Measurements from ENCODE around the gene SEPTIN6.
"Not testable (repeated sequence)": the region's sequence is repeated elsewhere in the genome, so short reads cannot be mapped to it uniquely, and the experiment has no call there.

Gene SEPTIN6

GRCh38 chrX:119669424-119670037 lies 23.4 kb downstream of the SEPTIN6 start:
- Histone ChIP-seq H3K4me3 (replicated peaks; ENCODE audit: insufficient read depth, low read length) (no peak overlapping the region), H3K27me3 (ENCODE audit: insufficient read depth, poor library complexity, severe bottlenecking) (no peaks in the 10 kb centered on the region), H3K27ac (replicated peaks) (no peak overlapping the region)
- TF ChIP-seq GABPA (IDR thresholded peaks at IDR 0.05; ENCODE audit: low read depth) = no peak
- no peak for TF ChIP-seq SPI1 (IDR thresholded peaks at IDR 0.05; ENCODE audit: borderline replicate concordance, low read depth)
- TF ChIP-seq CTCF (IDR thresholded peaks at IDR 0.05; ENCODE audit: insufficient read depth, low read length) = no peak
- TF ChIP-seq REST (IDR thresholded peaks at IDR 0.05; ENCODE audit: insufficient replicate concordance, low read depth) = no peak
- no peak for TF ChIP-seq POLR2AphosphoS5 (IDR thresholded peaks at IDR 0.05; ENCODE audit: low read depth)
- DNase-seq (ENCODE audit: low read depth in 1 of 2, low spot score in 1 of 2) = no peak

- no peak for DNase-seq (ENCODE audit: low read depth in 1 of 2, low spot score in 1 of 2)
- Histone ChIP-seq H3K27me3 (ENCODE audit: insufficient read depth, poor library complexity, severe bottlenecking) (no peaks in the 10 kb centered on the region), H3K4me3 (replicated peaks; ENCODE audit: insufficient read depth, low read length) (no peak overlapping the region), H3K27ac (replicated peaks) (no peak overlapping the region)
- TF ChIP-seq CTCF (IDR thresholded peaks at IDR 0.05; ENCODE audit: insufficient read depth, low read length) = no peak
- TF ChIP-seq SPI1 (IDR thresholded peaks at IDR 0.05; ENCODE audit: borderline replicate concordance, low read depth) = no peak
- no peak for TF ChIP-seq REST (IDR thresholded peaks at IDR 0.05; ENCODE audit: insufficient replicate concordance, low read depth)
Measured at GRCh38 chrX:119667111-119667878, 25.7 kb downstream of the SEPTIN6 start.

- H3K4me3 ChIP-seq (replicated peaks; ENCODE audit: insufficient read depth, low read length); H3K27me3 ChIP-seq (ENCODE audit: insufficient read depth, poor library complexity, severe bottlenecking): not testable (repeated sequence)
- peak in 1 of 2 experiments; percentile 28 for DNase-seq (ENCODE audit: low read depth in 1 of 2, low spot score in 1 of 2)
Measured at GRCh38 chrX:119664877-119665276, 28.1 kb downstream of the SEPTIN6 start.

GRCh38 chrX:119661486-119661885 lies 31.5 kb downstream of the SEPTIN6 start:
- Histone ChIP-seq H3K27me3 (ENCODE audit: insufficient read depth, poor library complexity, severe bottlenecking) (no peaks in the 10 kb centered on the region), H3K27ac (replicated peaks) (no peak overlapping the region), H3K4me3 (replicated peaks; ENCODE audit: insufficient read depth, low read length) (no peak overlapping the region)
- no peak for DNase-seq (ENCODE audit: low read depth in 1 of 2, low spot score in 1 of 2)
- TF ChIP-seq POLR2AphosphoS5 (IDR thresholded peaks at IDR 0.05; ENCODE audit: low read depth) (no peak), CTCF (IDR thresholded peaks at IDR 0.05; ENCODE audit: insufficient read depth, low read length) (no peak), SPI1 (IDR thresholded peaks at IDR 0.05; ENCODE audit: borderline replicate concordance, low read depth) (no peak), GABPA (IDR thresholded peaks at IDR 0.05; ENCODE audit: low read depth) (no peak), REST (IDR thresholded peaks at IDR 0.05; ENCODE audit: insufficient replicate concordance, low read depth) (no peak)

More at GRCh38 chrX:119664877-119665276, 28.1 kb downstream of the SEPTIN6 start:
- H3K27ac ChIP-seq (replicated peaks) = not testable (repeated sequence)

All from HL-60 (cell line).